ENCODE results near the gene PLOD2.

The PLOD2 gene

GRCh38 chr3:146037697-146038096, 123.3 kb downstream of the PLOD2 start:
- no peak for DNase-seq (ENCODE audit: low read depth)

- no peak for DNase-seq (ENCODE audit: low read depth)
Observed at GRCh38 chr3:146036281-146036680, 124.7 kb downstream of the PLOD2 start.

- DNase-seq (ENCODE audit: low read depth): no peak
Observed at GRCh38 chr3:146035366-146035765, 125.6 kb downstream of the PLOD2 start.

- DNase-seq (ENCODE audit: low read depth): no peak
Observed at GRCh38 chr3:146033950-146034349, 127.0 kb downstream of the PLOD2 start.

GRCh38 chr3:146026547-146026946, 134.4 kb downstream of the PLOD2 start:
- no peak for DNase-seq (ENCODE audit: low read depth)

GRCh38 chr3:146024260-146024659, 136.7 kb downstream of the PLOD2 start:
- no peak for DNase-seq (ENCODE audit: low read depth)

- DNase-seq (ENCODE audit: low read depth): no peak
Observed at GRCh38 chr3:146020969-146021368, 140.0 kb downstream of the PLOD2 start.

- peak; percentile 28 for DNase-seq (ENCODE audit: low read depth)
Observed at GRCh38 chr3:146019508-146019907, 141.5 kb downstream of the PLOD2 start.

All from non-pigmented ciliary epithelial cell (primary cell).